ENCODE data around the gene ARRDC3. TPM values are rescaled to one million over a fixed set of nuclear protein-coding genes. Genes with fewer than 3 reads are reported as not detected.

ARRDC3 gene
- total RNA-seq, 1 donor from 2014 or later, result 413 TPM

- no peak for DNase-seq
These were observed 1.7 kb upstream of the ARRDC3 start for GRCh38 chr5:91384671-91385430.

DNA sequence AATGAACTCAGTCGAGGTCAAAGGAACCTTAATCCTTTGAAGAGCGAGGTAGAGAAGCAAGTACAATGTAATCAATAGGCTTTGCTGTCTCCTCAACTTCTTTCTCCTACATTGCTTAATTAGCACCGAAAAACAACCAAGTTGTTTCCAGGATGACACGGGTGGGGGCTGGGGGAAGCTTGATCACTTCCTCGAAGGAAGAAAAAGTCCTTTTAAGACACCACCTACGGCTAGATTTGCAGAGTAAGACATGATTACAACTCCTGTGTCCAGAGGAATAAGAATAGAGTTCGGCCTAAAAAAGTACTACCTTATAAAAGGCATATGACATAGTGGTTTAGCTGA, 811 bp upstream of the ARRDC3 start:
- peak; percentile 3 for DNase-seq

- peak; percentile 9 for DNase-seq
These were observed 539 bp downstream of the ARRDC3 start for GRCh38 chr5:91382530-91383026.

DNA sequence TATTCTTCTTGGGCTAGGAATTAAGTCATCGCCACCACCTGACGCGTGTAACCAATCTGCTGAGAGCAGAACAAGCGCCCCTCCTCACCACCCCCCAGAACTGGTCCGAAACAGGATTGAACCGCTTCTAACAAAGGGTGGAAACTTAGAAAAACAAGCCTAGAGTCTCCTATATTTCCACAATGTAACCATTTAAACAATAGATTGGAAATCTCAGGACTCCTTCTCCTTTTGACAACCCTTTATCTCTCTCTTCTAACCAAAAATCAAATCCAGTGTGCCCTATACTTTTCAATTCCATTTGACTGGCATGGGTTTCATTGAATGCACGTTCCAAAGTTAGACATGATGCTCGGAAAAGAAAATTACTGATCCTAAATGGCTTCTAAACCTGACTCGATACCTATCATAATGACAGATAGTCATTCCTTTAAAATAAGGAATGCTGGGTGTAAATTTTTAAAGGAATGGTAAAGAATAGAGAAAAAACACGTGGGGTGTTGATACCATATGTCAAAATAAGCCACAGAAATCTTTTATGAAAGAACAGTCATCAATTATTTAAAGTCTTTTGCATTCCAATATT, 1.2 kb downstream of the ARRDC3 start:
- peak; percentile 79 for DNase-seq

GRCh38 chr5:91381239-91381773, 1.8 kb downstream of the ARRDC3 start:
- no peak for DNase-seq

DNA sequence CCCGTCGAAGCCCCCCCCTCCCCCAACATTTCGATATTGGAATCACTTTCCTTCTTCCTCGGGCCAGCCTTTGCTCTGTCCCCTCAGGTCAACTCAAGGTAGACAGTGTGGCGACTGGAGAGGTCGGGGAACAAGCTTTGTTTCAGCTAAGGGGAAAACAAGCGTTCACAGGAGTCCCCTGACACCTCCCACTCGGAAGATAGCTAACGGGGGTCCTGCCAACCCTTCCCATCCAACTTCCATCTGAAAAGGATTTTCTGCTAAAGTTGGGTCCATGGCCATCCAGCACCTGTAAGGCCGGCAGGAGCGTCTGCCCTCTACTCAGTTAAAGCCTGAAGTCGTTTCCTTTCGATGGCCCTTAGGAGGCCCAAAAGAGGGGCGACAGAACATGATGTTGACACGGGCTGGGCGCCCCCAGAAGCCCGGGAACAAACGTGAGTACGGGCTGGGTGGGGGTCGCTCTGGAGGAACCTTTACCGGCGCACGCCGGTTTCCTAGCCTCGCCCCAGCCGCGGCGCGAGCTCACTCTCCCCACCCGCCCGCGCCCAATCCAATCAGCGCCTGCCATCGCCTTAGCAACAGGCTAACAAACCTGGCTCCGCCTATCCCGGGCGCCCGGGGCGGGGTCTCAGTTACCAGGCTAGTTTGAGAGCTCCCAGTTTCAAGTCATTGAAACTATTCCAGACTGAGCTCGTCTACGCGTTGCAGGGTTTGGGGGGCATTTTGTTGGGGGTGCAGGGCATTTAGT, 2.5 kb downstream of the ARRDC3 start:
- DNase-seq, result peak; percentile 96

GRCh38 chr5:91379914-91380490, 3.1 kb downstream of the ARRDC3 start:
- DNase-seq, result peak; percentile 86

DNA sequence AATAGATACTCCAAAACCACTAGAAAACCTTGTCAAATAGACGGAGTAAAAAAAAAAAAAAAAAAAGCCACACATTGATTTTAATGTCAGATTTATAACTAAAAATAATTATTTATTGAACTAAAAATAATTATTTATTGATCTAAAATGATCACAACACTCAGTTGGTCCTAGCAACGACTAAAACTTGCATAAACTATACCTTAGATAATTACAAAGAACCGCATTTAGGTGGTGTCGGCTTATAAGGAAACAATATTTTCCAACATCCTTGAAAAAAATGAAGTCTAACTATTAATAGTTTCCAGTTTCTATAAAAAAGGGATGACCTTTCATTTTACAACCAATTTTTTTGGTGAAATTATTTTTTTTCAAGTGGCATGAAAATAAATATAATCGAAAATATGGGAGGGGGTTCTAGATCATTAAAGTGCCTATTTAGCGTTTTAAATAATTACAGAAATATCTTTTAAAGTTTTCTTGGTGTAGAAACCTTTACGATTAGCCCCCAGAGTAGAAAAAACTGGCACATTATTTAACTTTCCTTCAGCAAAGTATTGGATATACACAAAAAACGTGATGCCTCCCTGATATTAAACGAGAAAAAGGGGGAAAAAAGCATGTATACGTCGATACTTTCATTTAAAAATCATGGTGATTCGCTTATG, 3.7 kb downstream of the ARRDC3 start:
- DNase-seq, result no peak

GRCh38 chr5:91378752-91379211, 4.3 kb downstream of the ARRDC3 start:
- no peak for DNase-seq

DNA sequence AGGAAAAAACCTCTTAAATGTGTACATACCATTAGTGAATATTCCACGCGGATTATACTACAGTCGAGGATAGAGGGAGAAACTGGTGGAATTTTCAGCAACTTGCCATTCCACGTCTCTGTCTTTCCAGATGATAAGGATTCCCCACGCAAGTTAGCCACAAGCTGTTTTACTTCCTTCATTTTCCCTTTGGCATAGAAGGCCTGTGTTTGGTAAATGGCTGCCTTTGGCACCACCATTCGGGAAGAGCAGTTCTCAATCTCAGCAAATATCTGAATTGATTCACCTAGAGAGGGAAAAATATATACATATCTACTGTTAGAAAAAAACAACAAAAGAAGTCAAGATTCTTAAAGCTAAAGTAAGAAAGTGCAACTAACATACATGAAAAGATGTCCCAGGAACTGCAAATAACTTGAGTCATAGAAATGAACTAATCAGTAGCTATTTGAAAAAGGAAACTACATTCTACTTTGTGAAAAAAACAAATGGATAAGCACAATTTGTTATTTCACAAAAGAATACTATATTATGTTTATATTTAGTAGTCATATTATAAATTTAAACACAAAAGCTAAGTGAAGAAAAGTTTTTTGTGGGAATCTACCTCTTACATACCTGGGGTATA, 8.1 kb downstream of the ARRDC3 start:
- no peak for DNase-seq

- no peak for DNase-seq
These were observed 9.5 kb downstream of the ARRDC3 start for GRCh38 chr5:91373600-91373999.

DNA sequence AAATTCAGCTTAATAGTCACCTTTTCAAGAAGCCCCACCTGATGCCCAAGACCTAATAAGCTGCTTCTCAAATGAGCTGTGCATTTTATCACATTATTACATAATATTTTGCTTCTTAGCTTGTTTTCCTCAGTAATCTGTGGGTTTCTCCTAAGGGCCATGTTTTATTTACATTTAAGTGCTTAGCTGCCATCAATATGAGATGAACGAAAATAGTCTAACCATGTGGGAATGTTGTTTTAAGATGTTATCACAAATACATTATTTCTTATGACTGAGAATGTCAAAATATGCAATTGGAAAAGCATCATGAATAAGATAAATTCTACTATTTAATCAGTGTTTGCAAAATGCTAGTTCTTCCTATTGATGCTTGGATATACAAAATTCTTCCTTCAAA, 10.1 kb downstream of the ARRDC3 start:
- no peak for DNase-seq

GRCh38 chr5:91369480-91369879, 13.6 kb downstream of the ARRDC3 start:
- DNase-seq, result no peak

DNA sequence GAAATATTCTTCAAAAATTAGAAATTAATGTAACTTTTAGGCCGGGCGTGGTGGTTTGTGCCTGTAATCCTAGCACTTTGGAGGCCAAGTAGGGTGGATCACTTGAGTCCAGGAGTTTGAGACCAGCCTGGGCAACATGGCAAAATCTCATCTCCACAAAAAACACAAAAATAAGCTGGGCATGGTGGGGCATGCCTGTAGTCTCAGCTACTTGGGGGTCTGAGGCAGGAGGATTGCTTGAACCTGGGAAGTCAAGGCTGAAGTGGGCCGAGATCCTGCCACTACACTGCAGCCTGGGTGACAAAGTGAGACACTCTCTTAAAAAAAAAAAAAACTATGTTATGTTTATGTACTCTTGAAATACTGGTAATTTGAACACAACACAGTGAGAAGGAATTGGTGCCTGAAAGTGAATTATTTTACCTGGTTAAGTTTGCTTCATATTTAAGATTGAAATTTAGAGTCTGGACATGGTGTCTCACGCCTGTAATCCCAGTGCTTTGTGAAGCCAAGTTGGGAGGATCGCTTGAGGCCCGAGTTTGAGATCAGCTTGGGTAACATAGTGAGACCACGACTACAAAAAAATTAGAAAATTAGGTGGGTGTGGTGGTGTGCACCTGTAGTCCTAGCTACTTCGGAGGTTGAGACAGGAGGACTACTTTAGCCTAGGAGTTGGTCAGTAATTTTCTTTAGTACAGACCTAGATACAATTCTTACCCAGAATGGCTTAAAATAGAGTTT, 15.0 kb downstream of the ARRDC3 start:
- no peak for DNase-seq

GRCh38 chr5:91367344-91367743, 15.8 kb downstream of the ARRDC3 start:
- no peak for DNase-seq

GRCh38 chr5:91366551-91366950, 16.6 kb downstream of the ARRDC3 start:
- no peak for DNase-seq

- no peak for DNase-seq
These were observed 17.6 kb downstream of the ARRDC3 start for GRCh38 chr5:91365498-91365897.

DNA sequence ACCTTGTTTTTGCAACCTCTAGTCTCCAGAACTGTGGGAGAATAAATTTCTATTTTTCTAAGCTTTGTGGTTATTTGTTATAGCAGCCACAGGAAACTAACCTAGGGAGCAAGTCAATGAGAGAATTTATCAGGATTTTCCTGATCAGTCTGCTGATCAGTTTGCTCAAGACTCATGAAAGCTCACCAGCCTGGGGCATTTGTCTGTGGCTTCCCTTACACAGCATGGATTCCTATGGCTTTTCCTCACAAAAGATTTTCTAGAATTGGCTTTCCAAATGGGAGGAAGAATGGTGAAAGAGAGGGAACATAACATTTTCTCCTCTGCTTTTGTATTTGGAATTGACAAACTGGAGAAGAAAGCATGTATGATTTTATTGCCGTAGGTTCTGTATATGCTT, 20.2 kb downstream of the ARRDC3 start:
- DNase-seq, result no peak

DNA sequence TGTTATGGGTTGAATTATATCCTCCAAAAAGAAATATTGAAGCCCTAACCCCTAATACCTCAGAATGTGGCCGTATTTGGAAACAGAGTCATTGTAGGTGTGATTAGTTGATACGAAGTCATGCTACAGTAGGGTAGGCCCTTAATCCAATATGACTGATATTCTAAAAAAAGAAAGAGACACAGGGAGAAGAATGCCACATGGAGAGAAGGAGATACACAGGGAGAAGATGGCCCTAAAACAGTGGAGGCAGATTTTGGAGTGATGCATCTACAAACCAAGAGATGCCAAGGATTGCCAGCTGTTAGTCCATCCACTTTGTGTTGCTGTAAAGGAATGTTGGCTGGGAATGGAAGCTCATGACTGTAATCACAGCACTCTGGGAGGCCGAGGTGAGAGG, 21.3 kb downstream of the ARRDC3 start:
- DNase-seq, result no peak

DNA sequence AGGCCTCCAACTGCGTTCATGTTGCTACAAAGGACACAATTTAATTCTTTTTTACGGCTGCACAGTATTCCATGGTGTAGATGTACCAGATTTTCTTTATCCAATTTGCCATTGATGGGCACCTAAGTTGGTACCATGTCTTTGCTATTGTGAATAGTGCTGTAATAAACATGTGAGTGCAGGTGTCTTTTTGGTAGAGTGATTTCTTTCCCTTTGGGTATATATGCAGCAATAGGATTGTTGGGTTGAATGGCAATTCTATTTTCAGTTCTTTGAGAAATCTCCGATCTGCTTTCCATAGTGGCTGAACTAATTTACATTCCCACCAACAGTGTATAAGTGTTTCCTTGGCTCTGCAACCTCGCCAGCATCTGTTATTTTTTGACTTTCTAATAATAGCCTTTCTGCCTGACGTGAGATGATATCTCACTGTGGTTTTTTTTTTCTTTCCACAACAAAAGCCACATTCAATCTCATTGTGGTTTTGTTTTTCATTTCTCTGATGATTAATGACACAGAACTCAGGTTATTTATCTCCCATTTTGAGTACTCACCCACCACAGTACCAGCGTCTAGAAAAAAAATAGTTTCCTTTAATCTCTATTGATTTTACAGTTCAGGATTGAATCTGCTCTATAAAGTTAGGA, 21.9 kb downstream of the ARRDC3 start:
- DNase-seq, result no peak
